T-helper 2 cell treated with Interferon-gamma antibody and Interleukin-4, amounts not matched to agents 5 μg/mL and 100 μg/mL, for 36 hours (primary cell): Measurements from ENCODE around the gene PARP8.

ENCODE experiments used
- DNase-seq: peaks from one replicate; pipeline ENCODE4 v3.0.0; 2021; ENCODE audit warnings: low spot score
- H3K27ac Mint-ChIP-seq: one replicate; pipeline ENCODE4 v1.8.0; 2021; ENCODE audit warnings: mild to moderate bottlenecking, mixed read lengths
- H3K27me3 Mint-ChIP-seq: one replicate; pipeline ENCODE4 v1.8.0; 2021; ENCODE audit warnings: low read depth, mixed read lengths
- H3K36me3 Mint-ChIP-seq: one replicate; pipeline ENCODE4 v1.8.0; 2021; ENCODE audit warnings: low read depth, mixed read lengths
- H3K4me1 Mint-ChIP-seq: one replicate; pipeline ENCODE4 v1.8.0; 2021; ENCODE audit warnings: low read depth, mixed read lengths
- H3K4me3 Mint-ChIP-seq: one replicate; pipeline ENCODE4 v1.8.0; 2022; ENCODE audit warnings: mild to moderate bottlenecking, moderate library complexity, mixed read lengths
- H3K9me3 Mint-ChIP-seq: one replicate; pipeline ENCODE4 v1.8.0; 2021; ENCODE audit warnings: mixed read lengths

The PARP8 gene

GRCh38 chr5:50873595-50874277 lies 207.3 kb downstream of the PARP8 start:
- Mint-ChIP-seq H3K9me3 (no peaks in the 10 kb centered on the region), H3K27me3 (no peaks in the 10 kb centered on the region), H3K27ac (no peak overlapping the region), H3K4me3 (no peak overlapping the region), H3K36me3 (no peaks in the 10 kb centered on the region), H3K4me1 (peaks cover 6% of the 10 kb centered on the region)
- DNase-seq = no peak

- no peak for DNase-seq
- Mint-ChIP-seq H3K4me3 (no peak overlapping the region), H3K27ac (no peak overlapping the region), H3K36me3 (no peaks in the 10 kb centered on the region), H3K27me3 (no peaks in the 10 kb centered on the region), H3K9me3 (no peaks in the 10 kb centered on the region), H3K4me1 (peaks cover 6% of the 10 kb centered on the region)
Measured at GRCh38 chr5:50874306-50875001, 208.0 kb downstream of the PARP8 start.

- Mint-ChIP-seq H3K4me1 (peaks cover 6% of the 10 kb centered on the region), H3K27ac (no peak overlapping the region), H3K36me3 (no peaks in the 10 kb centered on the region), H3K27me3 (no peaks in the 10 kb centered on the region), H3K9me3 (no peaks in the 10 kb centered on the region), H3K4me3 (no peak overlapping the region)
- DNase-seq = no peak
Measured at GRCh38 chr5:50875002-50875344, 208.5 kb downstream of the PARP8 start.

- H3K27ac Mint-ChIP-seq = no peak overlapping the region
- no peaks in the 10 kb centered on the region for H3K9me3 Mint-ChIP-seq
- no peaks in the 10 kb centered on the region for H3K36me3 Mint-ChIP-seq
- H3K27me3 Mint-ChIP-seq = no peaks in the 10 kb centered on the region
- H3K4me3 Mint-ChIP-seq = no peak overlapping the region
- no peak for DNase-seq
- peaks cover 6% of the 10 kb centered on the region for H3K4me1 Mint-ChIP-seq
Measured at GRCh38 chr5:50878470-50878869, 212.0 kb downstream of the PARP8 start.

- Mint-ChIP-seq H3K27ac (no peak overlapping the region), H3K4me1 (no peaks in the 10 kb centered on the region), H3K27me3 (no peaks in the 10 kb centered on the region), H3K36me3 (no peaks in the 10 kb centered on the region), H3K9me3 (no peaks in the 10 kb centered on the region), H3K4me3 (no peak overlapping the region)
- DNase-seq = no peak
Measured at GRCh38 chr5:50881407-50881806, 215.0 kb downstream of the PARP8 start.

GRCh38 chr5:50886657-50887345 lies 220.4 kb downstream of the PARP8 start:
- Mint-ChIP-seq H3K4me3 (no peak overlapping the region), H3K36me3 (no peaks in the 10 kb centered on the region), H3K4me1 (no peaks in the 10 kb centered on the region), H3K9me3 (no peaks in the 10 kb centered on the region), H3K27ac (no peak overlapping the region), H3K27me3 (no peaks in the 10 kb centered on the region)
- DNase-seq = no peak

- H3K27me3 Mint-ChIP-seq = no peaks in the 10 kb centered on the region
- no peaks in the 10 kb centered on the region for H3K36me3 Mint-ChIP-seq
- no peak for DNase-seq
- no peaks in the 10 kb centered on the region for H3K9me3 Mint-ChIP-seq
- no peak overlapping the region for H3K27ac Mint-ChIP-seq
- H3K4me1 Mint-ChIP-seq = no peaks in the 10 kb centered on the region
- H3K4me3 Mint-ChIP-seq = no peak overlapping the region
Measured at GRCh38 chr5:50887889-50888633, 221.6 kb downstream of the PARP8 start.

GRCh38 chr5:50888751-50889150 lies 222.3 kb downstream of the PARP8 start:
- Mint-ChIP-seq H3K4me1 (no peaks in the 10 kb centered on the region), H3K36me3 (no peaks in the 10 kb centered on the region), H3K4me3 (no peak overlapping the region), H3K9me3 (no peaks in the 10 kb centered on the region), H3K27ac (no peak overlapping the region), H3K27me3 (no peaks in the 10 kb centered on the region)
- no peak for DNase-seq

GRCh38 chr5:50889790-50890189 lies 223.4 kb downstream of the PARP8 start:
- no peak overlapping the region for H3K27ac Mint-ChIP-seq
- no peak for DNase-seq
- H3K9me3 Mint-ChIP-seq = no peaks in the 10 kb centered on the region

More at GRCh38 chr5:50889790-50890189, 223.4 kb downstream of the PARP8 start:
- Mint-ChIP-seq H3K4me1 (no peaks in the 10 kb centered on the region), H3K36me3 (no peaks in the 10 kb centered on the region), H3K27me3 (no peaks in the 10 kb centered on the region), H3K4me3 (no peak overlapping the region)
